H1 (cell line): Measurements from ENCODE around the gene ABCC6.

Source experiments
- ASH2L ChIP-seq: fragments of 200-600, 300-600 bp; sonication (generic); IDR thresholded peaks from one replicate; pipeline ENCODE4 v1.7.1; 2017; ENCODE audit warnings: low read length
- CBX5 ChIP-seq: fragments of 300-800, 300-1000 bp; sonication (generic); IDR thresholded peaks from 2 replicates; pipeline ENCODE4 v1.7.1; 2016; ENCODE audit warnings: antibody characterized with exemption, low read length, low read depth
- CHD2 ChIP-seq: IDR thresholded peaks from 2 replicates; pipeline ENCODE4 v1.6.1; 2012; ENCODE audit warnings: low read length, improper control_type of control experiment
- CREB1 ChIP-seq: IDR thresholded peaks from 2 replicates; pipeline ENCODE4 v1.6.1; 2012; ENCODE audit warnings: inconsistent platforms
- EP300 ChIP-seq, 2 experiments: IDR thresholded peaks; 1 replicate in 1 of 2; 2 replicates in 1 of 2; pipeline ENCODE4 v1.6.1; 2011 to 2012; ENCODE audit warnings: low read depth in 2 of 2, low read length in 2 of 2, mild to moderate bottlenecking in 2 of 2, borderline replicate concordance in 1 of 2, inconsistent platforms in 1 of 2, moderate library complexity in 1 of 2
- JUND ChIP-seq: IDR thresholded peaks from 2 replicates; pipeline ENCODE4 v1.6.1; 2011; ENCODE audit warnings: mild to moderate bottlenecking, improper control_type of control experiment, low read length
- KDM4A ChIP-seq: IDR thresholded peaks from one replicate; pipeline ENCODE4 v1.7.1; 2012; ENCODE audit warnings: low read depth, mild to moderate bottlenecking, moderate library complexity, low read length, inconsistent platforms; ENCODE audit not compliant: severe bottlenecking
- POLR2A ChIP-seq, 2 experiments: IDR thresholded peaks; 1 replicate in 1 of 2; 2 replicates in 1 of 2; pipeline ENCODE4 v1.6.1; 2011; ENCODE audit warnings: low read depth in 2 of 2, low read length in 2 of 2, mild to moderate bottlenecking in 2 of 2; ENCODE audit errors: control extremely low read depth in 1 of 2
- SIRT6 ChIP-seq: IDR thresholded peaks from one replicate; pipeline ENCODE4 v1.7.1; 2012; ENCODE audit warnings: low read length, inconsistent platforms
- SP1 ChIP-seq: IDR thresholded peaks from 2 replicates; pipeline ENCODE4 v1.6.1; 2011; ENCODE audit warnings: low read depth, low read length
- ZNF274 ChIP-seq: IDR thresholded peaks from 2 replicates; pipeline ENCODE4 v1.7.0; 2012; ENCODE audit warnings: low read length, borderline replicate concordance; ENCODE audit errors: extremely low read depth
- TF ChIP-seq, protein P1 (sequence below): IDR thresholded peaks from 2 replicates; pipeline ENCODE4 v1.6.1; 2012; ENCODE audit warnings: inconsistent platforms
- TF ChIP-seq, protein P2 (sequence below), 3 experiments: IDR thresholded peaks; 1 replicate in 2 of 3; 2 replicates in 1 of 3; pipeline versions ENCODE4 v1.5.1 to v1.6.1; 2011; ENCODE audit warnings: low read length in 3 of 3, mild to moderate bottlenecking in 3 of 3, inconsistent platforms in 2 of 3, low read depth in 1 of 3, moderate library complexity in 1 of 3; ENCODE audit not compliant: insufficient read depth in 1 of 3; ENCODE audit errors: control extremely low read depth in 1 of 3
- TF ChIP-seq, protein P3 (sequence below): IDR thresholded peaks from 2 replicates; pipeline ENCODE4 v1.6.1; 2011; ENCODE audit warnings: low read length, improper control_type of control experiment

DNA sequence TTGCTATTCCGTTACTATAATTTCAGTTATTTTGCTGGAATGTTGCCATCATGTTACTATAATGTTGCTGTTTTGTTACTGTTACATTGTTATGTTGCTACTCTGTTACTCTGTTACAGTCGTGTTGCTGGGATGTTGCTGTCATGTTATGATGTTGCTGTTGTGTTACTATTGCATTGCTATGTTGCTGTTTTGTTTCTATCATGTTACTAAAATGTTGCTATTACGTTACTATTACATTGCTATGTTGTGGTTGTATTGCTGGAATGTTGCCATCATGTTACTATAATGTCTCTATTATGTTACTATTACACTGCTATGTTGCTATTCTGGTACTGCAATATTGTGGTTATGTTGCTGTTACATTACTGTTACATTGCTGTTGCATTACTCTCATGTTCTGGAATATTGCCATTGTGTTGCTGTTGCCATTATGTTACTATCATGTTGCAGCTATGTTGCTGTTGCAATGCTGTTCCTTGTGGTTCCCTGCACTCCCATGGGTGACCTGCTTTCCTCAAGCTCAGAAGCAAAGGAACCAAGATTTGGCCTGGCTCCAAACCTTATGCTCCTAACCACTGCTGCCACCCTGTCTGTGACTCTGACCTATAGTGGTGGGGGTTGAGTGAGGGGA is 64.4 kb downstream of the ABCC6 start:
- TF ChIP-seq POLR2A (IDR thresholded peaks at IDR 0.05; ENCODE audit: control extremely low read depth in 1 of 2, low read depth in 2 of 2, low read length in 2 of 2) (no peak), EP300 (IDR thresholded peaks at IDR 0.05; ENCODE audit: borderline replicate concordance in 1 of 2, low read depth in 2 of 2, low read length in 2 of 2) (no peak), KDM4A (no peak), SIRT6 (no peak), JUND (no peak), SP1 (no peak), ZNF274 (no peak), CBX5 (no peak), ASH2L (no peak), CHD2 (no peak), CREB1 (no peak)
- TF ChIP-seq, protein P1, sequence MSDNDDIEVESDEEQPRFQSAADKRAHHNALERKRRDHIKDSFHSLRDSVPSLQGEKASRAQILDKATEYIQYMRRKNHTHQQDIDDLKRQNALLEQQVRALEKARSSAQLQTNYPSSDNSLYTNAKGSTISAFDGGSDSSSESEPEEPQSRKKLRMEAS, result no peak
- TF ChIP-seq, protein P2, sequence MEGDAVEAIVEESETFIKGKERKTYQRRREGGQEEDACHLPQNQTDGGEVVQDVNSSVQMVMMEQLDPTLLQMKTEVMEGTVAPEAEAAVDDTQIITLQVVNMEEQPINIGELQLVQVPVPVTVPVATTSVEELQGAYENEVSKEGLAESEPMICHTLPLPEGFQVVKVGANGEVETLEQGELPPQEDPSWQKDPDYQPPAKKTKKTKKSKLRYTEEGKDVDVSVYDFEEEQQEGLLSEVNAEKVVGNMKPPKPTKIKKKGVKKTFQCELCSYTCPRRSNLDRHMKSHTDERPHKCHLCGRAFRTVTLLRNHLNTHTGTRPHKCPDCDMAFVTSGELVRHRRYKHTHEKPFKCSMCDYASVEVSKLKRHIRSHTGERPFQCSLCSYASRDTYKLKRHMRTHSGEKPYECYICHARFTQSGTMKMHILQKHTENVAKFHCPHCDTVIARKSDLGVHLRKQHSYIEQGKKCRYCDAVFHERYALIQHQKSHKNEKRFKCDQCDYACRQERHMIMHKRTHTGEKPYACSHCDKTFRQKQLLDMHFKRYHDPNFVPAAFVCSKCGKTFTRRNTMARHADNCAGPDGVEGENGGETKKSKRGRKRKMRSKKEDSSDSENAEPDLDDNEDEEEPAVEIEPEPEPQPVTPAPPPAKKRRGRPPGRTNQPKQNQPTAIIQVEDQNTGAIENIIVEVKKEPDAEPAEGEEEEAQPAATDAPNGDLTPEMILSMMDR (IDR thresholded peaks at IDR 0.05; ENCODE audit: control extremely low read depth in 1 of 3, insufficient read depth in 1 of 3, low read depth in 1 of 3, low read length in 3 of 3), result no peak
- TF ChIP-seq, protein P3, sequence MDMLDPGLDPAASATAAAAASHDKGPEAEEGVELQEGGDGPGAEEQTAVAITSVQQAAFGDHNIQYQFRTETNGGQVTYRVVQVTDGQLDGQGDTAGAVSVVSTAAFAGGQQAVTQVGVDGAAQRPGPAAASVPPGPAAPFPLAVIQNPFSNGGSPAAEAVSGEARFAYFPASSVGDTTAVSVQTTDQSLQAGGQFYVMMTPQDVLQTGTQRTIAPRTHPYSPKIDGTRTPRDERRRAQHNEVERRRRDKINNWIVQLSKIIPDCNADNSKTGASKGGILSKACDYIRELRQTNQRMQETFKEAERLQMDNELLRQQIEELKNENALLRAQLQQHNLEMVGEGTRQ, result no peak
